Calu3 (cell line): Measurements from ENCODE around the gene CDH3. TPM values are rescaled to one million over a fixed set of nuclear protein-coding genes. Genes with fewer than 3 reads are reported as not detected.

Experiments used
- BruUV-seq: library from RNA; stranded (reverse); fragments of 400-500 nt; replicated peaks from 2 replicates; lab custom pipeline; 2021; lab: Mats Ljungman, UMichigan
- CTCF ChIA-PET: fragments of 300-600 bp; sonication (Branson Sonifier 250); formaldehyde crosslinking; loops from one replicate; lab custom pipeline; 2022; ENCODE audit warnings: antibody characterized with exemption; lab: Charles Lee
- DNase-seq: peaks from one replicate; pipeline ENCODE4 v3.0.0; 2022
- H3K27ac Mint-ChIP-seq: one replicate; pipeline ENCODE4 v1.8.0; 2022; ENCODE audit warnings: mixed read lengths; ENCODE audit not compliant: unreplicated experiment
- H3K27me3 Mint-ChIP-seq: one replicate; pipeline ENCODE4 v1.8.0; 2022; ENCODE audit warnings: mixed read lengths; ENCODE audit not compliant: unreplicated experiment
- H3K36me3 Mint-ChIP-seq: one replicate; pipeline ENCODE4 v1.8.0; 2022; ENCODE audit warnings: mild to moderate bottlenecking, moderate library complexity, mixed read lengths; ENCODE audit not compliant: insufficient read depth, unreplicated experiment
- H3K4me1 Mint-ChIP-seq: one replicate; pipeline ENCODE4 v1.8.0; 2022; ENCODE audit warnings: mild to moderate bottlenecking, low read depth, mixed read lengths; ENCODE audit not compliant: unreplicated experiment
- H3K4me3 Mint-ChIP-seq: one replicate; pipeline ENCODE4 v1.8.0; 2022; ENCODE audit warnings: mild to moderate bottlenecking, low read depth, moderate library complexity, mixed read lengths; ENCODE audit not compliant: unreplicated experiment
- H3K9me3 Mint-ChIP-seq: one replicate; pipeline ENCODE4 v1.8.0; 2022; ENCODE audit warnings: low read depth, mixed read lengths; ENCODE audit not compliant: unreplicated experiment
- intact Hi-C: fragments of 100-400 bp; cut with micrococcal nuclease; formaldehyde crosslinking; loops from one replicate; pipeline ENCODE4 v1.10.0; 2022; ENCODE audit not compliant: unreplicated experiment
- total RNA-seq: library from RNA; stranded (reverse); gene quantifications from 2 replicates; pipeline ENCODE4 v1.2.3, GENCODE V29; 2022
- TF ChIP-seq, protein P1 (sequence below): fragments of 200-600 bp; IDR thresholded peaks from one replicate; pipeline ENCODE4 v1.8.0; 2022; ENCODE audit warnings: antibody characterized with exemption; ENCODE audit not compliant: unreplicated experiment

Gene CDH3
- total RNA-seq, 1 experiment from 2014 or later = 41.7 TPM

DNA sequence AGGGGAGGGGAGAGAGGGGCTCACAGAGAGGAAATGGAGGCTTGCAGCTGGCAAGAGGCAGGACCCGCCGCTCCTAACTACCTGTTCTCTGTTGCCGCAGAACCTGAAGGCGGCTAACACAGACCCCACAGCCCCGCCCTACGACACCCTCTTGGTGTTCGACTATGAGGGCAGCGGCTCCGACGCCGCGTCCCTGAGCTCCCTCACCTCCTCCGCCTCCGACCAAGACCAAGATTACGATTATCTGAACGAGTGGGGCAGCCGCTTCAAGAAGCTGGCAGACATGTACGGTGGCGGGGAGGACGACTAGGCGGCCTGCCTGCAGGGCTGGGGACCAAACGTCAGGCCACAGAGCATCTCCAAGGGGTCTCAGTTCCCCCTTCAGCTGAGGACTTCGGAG is 53.0 kb downstream of the CDH3 start:
- CTCF ChIA-PET = interaction anchor here (0.7 kb wide), 1 partner anchor 97 kb away, joined by 3 read pairs; no protein-coding TSS in a partner anchor
- TF ChIP-seq, protein P1, sequence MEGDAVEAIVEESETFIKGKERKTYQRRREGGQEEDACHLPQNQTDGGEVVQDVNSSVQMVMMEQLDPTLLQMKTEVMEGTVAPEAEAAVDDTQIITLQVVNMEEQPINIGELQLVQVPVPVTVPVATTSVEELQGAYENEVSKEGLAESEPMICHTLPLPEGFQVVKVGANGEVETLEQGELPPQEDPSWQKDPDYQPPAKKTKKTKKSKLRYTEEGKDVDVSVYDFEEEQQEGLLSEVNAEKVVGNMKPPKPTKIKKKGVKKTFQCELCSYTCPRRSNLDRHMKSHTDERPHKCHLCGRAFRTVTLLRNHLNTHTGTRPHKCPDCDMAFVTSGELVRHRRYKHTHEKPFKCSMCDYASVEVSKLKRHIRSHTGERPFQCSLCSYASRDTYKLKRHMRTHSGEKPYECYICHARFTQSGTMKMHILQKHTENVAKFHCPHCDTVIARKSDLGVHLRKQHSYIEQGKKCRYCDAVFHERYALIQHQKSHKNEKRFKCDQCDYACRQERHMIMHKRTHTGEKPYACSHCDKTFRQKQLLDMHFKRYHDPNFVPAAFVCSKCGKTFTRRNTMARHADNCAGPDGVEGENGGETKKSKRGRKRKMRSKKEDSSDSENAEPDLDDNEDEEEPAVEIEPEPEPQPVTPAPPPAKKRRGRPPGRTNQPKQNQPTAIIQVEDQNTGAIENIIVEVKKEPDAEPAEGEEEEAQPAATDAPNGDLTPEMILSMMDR = no peak
- H3K27ac Mint-ChIP-seq = no peak overlapping the region
- no peaks in the 10 kb centered on the region for H3K27me3 Mint-ChIP-seq
- no peak overlapping the region for H3K4me3 Mint-ChIP-seq
- no TSS peak for BruUV-seq
- no peak for DNase-seq
- intact Hi-C loops = no loop called here
- peaks cover 5% of the 10 kb centered on the region for H3K36me3 Mint-ChIP-seq
- H3K4me1 Mint-ChIP-seq = no peaks in the 10 kb centered on the region
- no peaks in the 10 kb centered on the region for H3K9me3 Mint-ChIP-seq

DNA sequence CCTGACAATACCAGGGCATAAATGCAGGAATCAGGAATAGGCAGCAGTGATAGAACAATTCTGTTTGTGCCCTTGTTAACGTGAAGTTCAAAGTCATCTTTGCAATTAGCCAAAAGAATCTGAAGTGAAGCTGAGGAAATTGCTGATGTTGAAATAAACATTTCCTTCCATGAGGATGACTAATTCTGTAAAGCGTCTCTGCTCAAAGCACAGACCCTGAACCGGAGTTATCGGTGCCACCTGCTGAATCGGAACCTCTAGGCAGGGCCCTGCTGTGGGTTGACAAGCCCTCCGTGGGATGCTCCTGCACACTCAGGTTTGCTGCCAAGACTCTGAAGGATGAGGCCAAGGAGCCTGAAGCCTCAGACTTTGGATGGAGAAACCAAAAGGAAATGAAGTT is 55.0 kb downstream of the CDH3 start:
- no peaks in the 10 kb centered on the region for H3K9me3 Mint-ChIP-seq
- H3K4me1 Mint-ChIP-seq = peaks cover 10% of the 10 kb centered on the region
- no peak overlapping the region for H3K27ac Mint-ChIP-seq
- TF ChIP-seq, protein P1 = no peak
- no peak overlapping the region for H3K4me3 Mint-ChIP-seq
- DNase-seq = no peak
- no TSS peak for BruUV-seq
- peaks cover 10% of the 10 kb centered on the region for H3K36me3 Mint-ChIP-seq
- intact Hi-C loops = loop anchor here (5.0 to 10.0 kb wide), 2 partner anchors 108 to 415 kb away; no protein-coding TSS in a partner anchor
- H3K27me3 Mint-ChIP-seq = no peaks in the 10 kb centered on the region
- CTCF ChIA-PET = interaction anchor here (1.2 kb wide), 1 partner anchor 110 kb away, joined by 3 read pairs; no protein-coding TSS in a partner anchor

DNA sequence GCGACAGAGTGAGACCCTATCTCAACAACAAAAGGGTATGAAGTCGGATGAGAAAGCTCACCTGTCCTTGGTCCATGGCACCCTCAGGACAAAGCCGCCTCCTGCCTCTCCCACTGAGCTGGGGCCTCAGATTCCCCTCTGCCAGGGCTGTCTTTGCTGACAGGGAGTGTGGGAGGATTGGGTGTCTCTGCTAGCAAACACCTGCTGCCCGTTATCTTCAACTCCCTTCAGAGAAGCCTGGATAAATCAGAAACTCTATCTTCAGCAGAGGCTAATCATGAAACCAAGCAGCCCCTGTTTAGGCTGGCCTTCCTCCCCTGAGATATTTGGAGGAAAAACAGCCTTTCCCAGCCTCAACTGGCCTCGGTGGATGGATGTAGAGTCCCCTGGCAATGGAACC is 55.7 kb downstream of the CDH3 start:
- intact Hi-C loops = loop anchor here (5.0 to 10.0 kb wide), 2 partner anchors 109 to 414 kb away; no protein-coding TSS in a partner anchor
- BruUV-seq = no TSS peak
- TF ChIP-seq, protein P1 = no peak
- CTCF ChIA-PET = interaction anchor here (1.2 kb wide), 1 partner anchor 110 kb away, joined by 3 read pairs; no protein-coding TSS in a partner anchor
- Mint-ChIP-seq H3K4me1 (peaks cover 10% of the 10 kb centered on the region), H3K27ac (no peak overlapping the region), H3K27me3 (no peaks in the 10 kb centered on the region), H3K9me3 (no peaks in the 10 kb centered on the region), H3K36me3 (peaks cover 10% of the 10 kb centered on the region), H3K4me3 (no peak overlapping the region)
- DNase-seq = no peak

DNA sequence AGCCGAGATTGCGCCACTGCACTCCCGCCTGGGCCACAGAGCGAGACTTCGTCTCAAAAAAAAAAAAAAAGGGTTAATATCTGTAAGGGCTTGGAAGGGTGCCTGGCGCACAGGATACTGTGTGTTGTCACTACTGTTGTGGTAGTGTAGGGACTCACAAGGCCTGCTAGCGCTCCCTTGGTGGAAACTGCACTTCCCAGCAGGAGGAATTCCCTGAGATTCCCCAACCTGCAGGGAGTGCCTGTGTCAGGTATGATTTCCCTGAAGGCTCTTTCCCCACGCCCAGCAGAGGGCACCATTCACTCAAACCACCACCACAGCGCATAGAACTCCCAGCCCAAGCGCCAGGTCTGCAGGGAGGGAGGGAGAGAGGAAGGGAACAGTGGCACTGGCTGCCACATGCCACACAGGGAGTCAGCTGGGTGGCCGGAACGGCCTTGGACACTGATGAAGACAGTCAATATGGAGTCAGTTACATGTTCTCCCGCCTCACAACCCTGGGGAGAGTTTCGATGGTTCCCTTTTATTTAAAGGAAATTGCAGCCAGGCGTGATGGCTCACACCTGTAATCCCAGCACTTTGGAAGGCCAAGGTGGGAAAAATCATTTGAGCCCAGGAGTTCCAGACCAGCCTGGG is 59.2 kb downstream of the CDH3 start:
- BruUV-seq = no TSS peak
- H3K4me1 Mint-ChIP-seq = peaks cover 32% of the 10 kb centered on the region
- TF ChIP-seq, protein P1 = peak; percentile 81
- H3K4me3 Mint-ChIP-seq = no peak overlapping the region
- no peaks in the 10 kb centered on the region for H3K9me3 Mint-ChIP-seq
- CTCF ChIA-PET = interaction anchor here (0.6 to 0.7 kb wide), 2 partner anchors 114 to 143 kb away, joined by 3 read pairs; no protein-coding TSS in a partner anchor
- peak; percentile 93 for DNase-seq
- intact Hi-C loops = loop anchor here (1.0 to 10.0 kb wide), 3 partner anchors 96 to 410 kb away; no protein-coding TSS in a partner anchor
- peaks cover 5% of the 10 kb centered on the region for H3K36me3 Mint-ChIP-seq
- no peak overlapping the region for H3K27ac Mint-ChIP-seq
- no peaks in the 10 kb centered on the region for H3K27me3 Mint-ChIP-seq
